Activated CD8-positive, alpha-beta memory T cell treated with anti-CD3 and anti-CD28 coated beads, Interleukin-2, amount 50 U/mL, for 24 hours (primary cell): ENCODE data around the gene OBSCN.
"Not testable (repeated sequence)": the region's sequence is repeated elsewhere in the genome, so short reads cannot be mapped to it uniquely, and the experiment has no call there.

ENCODE experiments used
- DNase-seq: peaks from one replicate; pipeline ENCODE4 v3.0.0-alpha.2; 2020; ENCODE audit errors: extremely low read depth

OBSCN gene

DNA sequence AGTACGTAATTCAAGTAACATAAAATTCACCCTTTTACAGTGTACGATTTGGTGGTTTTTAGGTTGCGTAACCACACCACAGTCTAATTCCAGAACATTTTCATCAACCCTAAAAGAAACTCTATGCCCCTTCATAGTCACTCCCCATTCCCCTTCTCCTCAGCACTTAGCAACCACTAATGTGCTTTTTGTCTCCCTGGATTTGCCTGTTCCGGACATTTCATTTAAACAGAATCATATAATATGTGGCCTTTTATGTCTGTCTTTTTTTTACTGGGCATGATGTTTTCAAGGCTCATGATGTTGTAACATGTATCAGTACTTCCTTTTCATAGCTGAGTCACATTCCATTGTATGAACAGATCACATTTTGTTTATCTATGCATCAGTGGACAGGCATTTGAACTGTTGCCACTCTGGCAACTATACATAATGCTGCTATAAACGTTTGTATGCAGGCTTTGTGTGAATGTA, 20.8 kb downstream of the OBSCN start:
- DNase-seq, result no peak

DNA sequence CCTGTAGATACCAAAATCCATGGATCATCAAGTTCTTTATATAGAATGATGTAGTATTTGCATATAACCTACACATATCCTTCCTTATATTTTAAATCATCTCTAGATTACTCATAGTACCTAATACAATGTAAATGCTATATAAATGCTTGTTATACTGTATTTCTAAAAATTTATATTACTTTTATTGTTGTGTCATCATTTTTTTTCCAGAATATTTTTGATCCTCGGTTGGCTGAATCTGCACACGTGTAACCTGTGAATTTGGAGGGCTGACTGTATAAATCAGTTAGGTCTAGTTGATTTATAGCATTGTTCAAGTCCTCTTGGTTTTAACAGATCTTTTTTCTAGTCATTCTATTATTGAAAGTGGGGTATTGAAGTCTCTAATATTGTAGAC, 23.3 kb downstream of the OBSCN start:
- no peak for DNase-seq

DNA sequence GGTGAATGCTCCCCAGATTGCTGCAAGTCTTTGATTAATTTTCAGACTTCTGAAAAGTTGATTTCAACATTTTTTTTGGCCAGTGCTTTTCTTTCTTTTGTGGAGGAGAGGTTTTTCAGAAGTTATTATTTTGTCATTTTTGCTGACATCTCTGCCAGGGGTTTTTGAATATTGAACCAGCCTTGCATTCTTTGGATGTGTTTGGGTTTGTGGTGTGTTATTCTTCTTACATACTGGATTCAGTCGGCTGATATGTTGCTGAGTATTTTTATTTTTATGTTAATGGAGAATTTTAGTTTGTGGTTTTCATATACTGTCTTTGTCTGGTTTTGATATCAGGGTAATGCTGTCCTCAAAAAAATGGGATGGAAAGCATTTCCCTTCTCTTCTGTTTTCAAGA, 25.3 kb downstream of the OBSCN start:
- no peak for DNase-seq

DNA sequence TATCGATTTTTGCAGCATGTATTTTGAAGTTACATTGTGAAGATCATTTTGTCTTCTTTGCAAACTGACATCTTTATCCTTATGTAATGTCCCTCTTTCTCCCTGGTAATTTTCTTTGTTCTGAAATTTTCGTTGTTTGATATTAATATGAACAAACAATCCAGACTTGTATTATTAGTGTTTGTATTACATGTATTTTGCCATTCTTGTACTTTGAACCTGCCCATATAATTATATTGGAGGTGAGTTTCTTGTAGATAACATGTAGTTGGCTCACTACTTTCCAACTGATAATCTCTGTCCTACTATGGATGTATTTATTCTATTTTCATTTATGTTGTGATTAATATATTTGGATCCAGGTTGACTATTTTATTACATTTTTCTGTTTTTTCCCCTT, 27.1 kb downstream of the OBSCN start:
- no peak for DNase-seq

DNA sequence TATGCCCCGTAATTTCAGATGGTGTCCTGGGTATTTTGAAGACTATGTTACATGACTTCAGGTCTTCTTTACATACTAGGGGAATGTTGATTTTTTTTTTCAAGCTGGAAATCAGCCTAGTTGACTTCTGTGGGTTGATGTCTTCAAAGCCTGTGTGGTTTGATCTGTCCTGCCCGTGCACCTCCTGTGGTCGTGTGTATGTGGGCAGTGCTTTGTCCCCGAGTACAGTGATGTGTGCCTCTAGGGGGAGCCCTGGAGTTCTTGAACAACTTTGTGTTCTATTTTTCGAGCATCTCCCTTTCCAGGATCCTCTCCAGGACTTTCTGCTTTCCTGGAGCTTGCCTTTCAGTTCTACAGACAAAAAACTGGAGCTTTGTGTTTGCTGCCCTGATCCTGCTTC, 28.9 kb downstream of the OBSCN start:
- no peak for DNase-seq

DNA sequence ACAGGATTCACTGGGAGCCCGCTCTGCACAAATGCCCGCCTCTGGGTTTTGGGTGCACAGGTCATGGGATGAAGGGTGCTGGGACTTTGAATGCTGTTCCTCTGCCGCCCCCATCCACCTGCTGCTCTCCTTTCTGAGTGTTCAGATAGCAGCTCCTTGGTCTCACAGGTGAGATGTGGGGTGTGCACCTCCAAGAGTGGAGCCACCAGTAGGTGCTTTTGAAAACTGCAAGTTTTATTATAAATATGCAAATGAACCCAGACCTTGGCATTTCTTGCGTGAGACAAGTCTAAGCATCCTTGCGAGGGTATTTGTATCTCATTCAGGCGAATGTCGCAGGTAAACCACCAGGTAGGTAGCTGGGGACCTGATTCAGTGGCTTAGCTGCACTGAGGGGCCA, 30.2 kb downstream of the OBSCN start:
- DNase-seq, result no peak

DNA sequence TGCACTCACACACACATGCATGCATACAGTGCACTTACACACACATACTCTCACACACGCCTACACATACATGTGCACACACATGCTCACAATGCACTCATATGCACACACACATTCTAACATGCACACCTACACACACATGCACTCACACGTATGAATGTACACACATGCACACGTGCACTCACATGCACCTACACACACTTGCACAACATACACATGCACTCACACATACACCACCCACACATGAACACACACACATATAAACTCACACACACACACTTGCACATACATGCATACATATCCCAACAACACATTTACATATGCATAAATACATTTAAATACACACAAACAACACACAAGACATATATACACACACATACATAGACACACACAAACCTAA, 30.6 kb downstream of the OBSCN start:
- no peak for DNase-seq

DNA sequence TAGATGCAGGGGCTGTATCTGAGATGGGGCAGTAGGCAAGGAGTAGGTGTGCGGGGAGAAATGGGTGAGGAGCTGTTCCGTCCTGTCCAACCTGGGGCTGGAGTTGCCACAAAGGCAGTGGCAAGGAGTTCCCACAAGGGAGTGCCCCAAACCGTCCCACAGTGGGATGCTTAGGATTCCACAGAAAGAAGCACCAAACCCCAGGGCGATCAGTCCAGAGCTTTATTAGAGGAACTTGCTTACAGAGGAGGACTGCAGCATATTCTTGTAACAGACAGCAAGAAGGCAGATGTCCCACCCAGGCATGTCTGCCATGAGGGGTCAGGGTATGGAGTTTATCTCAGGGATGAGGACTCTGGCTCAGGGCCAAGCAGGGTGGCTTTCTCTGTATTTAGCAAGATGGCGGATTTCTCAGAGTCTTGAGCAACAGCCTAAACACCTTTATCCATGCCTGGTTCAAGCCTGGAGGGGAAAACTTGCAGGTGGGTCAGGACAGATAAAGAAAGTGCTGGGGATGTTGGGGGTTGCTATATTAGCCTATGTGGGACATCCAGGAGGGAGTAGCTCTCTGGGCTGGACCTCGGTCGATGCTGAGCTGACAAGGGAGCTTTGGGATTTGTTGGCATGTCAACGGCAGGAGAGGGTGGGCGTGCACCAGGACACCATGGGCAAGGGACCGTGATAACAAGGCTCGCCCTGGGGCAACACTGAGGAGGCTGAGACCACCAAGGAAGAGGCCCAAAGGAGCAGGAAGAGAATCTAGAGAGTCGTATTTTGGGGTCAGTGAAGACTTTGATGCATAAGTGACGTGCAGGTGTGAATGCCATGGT, 32.8 kb downstream of the OBSCN start:
- DNase-seq, result no peak

DNA sequence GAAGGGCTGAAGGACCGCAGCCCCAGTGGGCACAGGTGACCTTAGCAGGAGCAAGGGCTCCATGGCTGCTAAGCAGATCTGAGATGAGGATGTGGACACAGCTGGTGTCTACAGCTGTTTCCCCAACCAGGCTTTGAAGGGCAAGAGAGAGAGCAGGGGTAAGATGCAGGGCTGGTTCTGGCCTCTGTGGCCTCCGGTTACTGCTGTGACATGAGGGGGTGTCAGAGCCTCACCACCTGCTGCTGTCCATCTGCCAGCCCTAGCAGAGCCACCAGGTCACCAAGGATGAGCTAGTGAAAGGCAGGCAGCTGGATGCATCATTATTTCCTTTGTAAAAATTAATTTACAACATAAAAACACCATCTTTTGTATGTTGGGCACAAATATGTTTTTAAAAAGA, 33.4 kb downstream of the OBSCN start:
- DNase-seq, result no peak

DNA sequence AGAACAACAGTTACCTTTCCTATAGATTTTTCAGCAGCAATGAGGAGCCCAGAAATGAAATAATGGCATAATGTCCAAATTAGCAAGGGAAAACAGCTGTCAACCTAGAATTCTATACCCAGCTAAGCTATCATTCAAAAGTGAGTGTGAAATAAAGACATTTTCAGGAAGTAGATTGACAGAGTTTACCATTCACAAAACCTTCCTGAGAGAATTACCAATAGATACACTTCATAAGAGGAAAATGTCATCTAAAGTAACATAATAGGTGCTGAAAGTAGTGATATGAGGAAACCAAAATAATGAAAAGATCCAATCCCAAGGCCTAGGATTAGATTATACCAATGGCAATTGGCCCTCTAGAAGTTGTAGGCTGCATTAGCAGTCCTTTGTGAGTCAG, 34.6 kb downstream of the OBSCN start:
- no peak for DNase-seq

DNA sequence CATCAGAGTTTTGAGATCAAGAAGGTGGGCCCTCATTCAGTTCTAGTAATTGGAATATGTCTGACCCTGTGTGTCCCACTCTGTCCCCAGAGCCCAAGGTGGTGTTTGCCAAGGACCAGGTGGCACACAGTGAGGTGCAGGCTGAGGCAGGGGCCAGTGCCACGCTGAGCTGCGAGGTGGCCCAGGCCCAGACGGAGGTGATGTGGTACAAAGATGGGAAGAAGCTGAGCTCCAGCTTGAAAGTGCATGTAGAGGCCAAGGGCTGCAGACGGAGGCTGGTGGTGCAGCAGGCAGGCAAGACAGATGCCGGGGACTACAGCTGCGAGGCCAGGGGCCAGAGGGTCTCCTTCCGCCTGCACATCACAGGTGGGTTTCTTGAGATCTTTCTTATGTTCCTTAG, 35.2 kb downstream of the OBSCN start:
- no peak for DNase-seq

DNA sequence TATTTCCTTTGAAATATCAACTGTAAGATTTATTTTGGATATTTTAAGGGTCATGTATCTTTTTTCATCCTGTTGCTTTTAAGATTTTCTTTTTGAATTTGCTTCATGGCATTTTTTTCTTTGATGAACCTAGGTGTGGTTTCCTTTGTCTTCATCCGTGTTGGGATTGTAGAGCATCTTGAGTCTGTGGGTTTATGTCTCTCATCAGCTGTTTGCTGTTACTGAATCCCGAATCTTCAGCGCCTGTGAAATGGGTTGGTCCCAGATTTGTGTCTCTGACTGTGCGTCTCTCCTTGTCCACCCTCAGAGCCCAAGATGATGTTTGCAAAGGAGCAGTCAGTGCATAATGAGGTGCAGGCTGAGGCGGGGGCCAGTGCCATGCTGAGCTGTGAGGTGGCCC, 36.1 kb downstream of the OBSCN start:
- DNase-seq, result not testable (repeated sequence)

DNA sequence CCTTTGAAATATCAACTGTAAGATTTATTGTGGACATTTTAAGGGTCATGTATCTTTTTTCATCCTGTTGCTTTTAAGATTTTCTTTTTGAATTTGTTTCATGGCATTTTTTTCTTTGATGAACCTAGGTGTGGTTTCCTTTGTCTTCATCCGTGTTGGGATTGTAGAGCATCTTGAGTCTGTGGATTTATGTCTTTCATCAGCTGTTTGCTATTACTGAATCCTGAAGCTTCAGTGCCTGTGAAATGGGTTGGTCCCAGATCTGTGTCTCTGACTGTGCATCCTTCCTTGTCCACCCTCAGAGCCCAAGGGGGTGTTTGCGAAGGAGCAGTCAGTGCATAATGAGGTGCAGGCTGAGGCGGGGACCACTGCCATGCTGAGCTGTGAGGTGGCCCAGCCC, 37.3 kb downstream of the OBSCN start:
- no peak for DNase-seq

DNA sequence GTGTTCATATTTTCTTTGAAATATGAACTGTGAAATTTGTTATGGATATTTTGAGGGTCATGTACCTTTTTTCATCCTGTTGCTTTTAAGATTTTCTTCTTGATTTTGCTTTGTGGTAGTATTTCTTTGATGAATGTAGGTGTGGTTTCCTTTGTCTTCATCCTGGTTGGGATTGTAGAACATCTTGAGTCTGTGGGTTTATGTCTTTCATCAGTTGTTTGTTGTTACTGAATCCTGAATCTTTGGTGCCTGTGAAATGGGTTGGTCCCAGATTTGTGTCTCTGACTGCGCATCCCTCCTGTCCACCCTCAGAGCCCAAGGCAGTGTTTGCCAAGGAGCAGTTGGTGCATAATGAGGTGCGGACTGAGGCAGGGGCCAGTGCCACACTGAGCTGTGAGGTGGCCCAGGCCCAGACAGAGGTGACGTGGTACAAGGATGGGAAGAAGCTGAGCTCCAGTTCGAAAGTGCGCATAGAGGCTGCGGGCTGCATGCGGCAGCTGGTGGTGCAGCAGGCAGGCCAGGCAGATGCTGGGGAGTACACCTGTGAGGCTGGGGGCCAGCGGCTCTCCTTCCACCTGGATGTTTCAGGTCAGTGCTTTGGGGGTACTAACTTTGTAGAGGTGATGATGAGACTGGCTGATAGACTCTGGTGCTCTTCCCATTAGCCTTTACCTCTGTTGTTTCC, 38.5 kb downstream of the OBSCN start:
- DNase-seq, result no peak

DNA sequence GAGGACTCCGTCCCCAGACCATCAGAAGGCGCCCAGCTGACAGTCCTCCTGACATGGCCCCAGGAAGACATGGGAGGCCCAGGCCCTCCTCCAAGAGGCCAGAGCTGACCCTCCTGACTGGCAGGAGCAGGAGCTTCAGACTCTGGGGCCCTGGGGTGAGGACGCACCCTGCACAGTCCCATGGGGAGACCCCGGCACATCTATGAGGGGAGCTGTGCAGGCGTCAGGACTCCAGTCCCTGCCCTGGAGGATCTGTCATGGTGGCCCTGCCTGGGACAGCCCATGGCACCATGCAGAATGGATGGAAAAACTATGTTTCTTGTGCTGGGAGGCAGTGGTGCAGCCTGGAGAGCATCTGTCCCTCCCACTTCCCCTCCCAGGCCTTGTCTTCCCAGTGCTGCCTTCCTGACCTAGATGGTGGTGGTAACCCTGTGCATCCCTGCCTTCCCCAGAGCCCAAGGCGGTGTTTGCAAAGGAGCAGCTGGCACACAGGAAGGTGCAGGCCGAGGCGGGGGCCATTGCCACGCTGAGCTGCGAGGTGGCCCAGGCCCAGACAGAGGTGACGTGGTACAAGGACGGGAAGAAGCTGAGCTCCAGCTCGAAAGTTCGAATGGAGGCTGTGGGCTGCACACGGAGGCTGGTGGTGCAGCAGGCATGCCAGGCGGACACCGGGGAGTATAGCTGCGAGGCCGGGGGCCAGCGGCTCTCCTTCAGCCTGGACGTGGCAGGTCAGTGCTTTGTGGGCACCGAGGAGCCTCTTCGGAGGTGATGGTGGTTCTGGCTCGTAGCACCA, 41.9 kb downstream of the OBSCN start:
- no peak for DNase-seq

DNA sequence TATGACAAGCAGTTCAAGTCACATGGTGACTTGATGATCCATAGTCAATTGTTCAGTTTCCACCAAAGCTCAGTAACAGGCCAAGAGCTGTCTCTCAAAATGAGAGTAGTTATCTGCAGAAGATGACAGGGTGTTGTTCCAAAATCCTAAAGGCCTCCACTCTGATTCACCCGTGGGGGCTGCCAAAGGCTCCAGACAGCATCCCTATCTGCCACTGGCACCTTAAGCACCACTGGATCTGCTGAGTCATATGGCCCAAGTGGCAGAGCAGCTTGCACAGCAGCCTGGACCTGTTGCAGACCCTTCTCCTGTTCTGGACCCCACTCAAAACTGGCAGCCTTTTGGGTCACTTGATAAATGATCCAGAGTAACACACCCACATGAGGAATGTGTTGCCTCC, 44.6 kb downstream of the OBSCN start:
- not testable (repeated sequence) for DNase-seq

DNA sequence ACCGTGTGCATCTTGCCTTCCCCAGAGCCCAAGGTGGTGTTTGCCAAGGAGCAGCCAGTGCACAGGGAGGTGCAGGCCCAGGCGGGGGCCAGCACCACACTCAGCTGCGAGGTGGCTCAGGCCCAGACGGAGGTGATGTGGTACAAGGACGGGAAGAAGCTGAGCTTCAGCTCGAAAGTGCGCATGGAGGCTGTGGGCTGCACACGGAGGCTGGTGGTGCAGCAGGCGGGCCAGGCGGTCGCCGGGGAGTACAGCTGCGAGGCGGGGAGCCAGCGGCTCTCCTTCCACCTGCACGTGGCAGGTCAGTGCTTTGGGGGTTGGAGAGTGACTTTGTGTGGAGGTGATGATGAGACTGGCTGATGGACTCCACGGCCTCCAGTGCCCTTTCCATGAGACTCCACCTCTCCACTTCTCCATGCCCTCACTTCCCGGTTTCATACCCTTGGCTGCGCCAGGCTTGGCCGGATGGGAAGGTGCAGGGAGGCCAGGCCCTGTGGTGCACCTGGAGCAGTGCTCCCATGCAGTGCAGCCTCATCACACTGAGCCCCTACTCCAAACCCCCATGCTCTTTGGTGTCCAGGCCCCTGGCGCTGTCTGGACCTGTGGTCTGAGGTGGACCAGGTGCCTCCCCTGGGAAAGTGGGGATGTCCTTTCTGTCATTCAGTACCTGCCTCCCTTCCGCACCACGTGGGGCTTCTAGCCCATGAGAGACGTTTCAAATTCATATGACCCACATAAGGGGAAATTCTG, 49.0 kb downstream of the OBSCN start:
- no peak for DNase-seq

DNA sequence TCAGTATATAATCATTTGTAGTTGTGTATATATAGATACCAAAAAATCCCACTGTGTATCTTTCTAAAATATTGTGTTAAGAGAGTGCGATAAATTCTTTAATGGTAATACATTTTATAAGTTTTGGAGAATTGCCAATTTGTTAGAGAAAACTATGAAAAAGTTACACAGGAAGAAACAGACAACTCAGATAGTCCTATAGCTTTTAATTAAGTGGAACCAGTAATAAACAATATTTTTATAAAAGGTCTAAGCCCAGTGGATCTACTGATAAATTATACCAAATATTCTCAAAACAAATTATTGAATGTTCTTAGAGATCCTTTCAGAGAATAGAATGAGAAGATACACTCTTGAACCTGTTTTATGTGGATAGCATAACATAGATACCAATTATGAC, 50.6 kb downstream of the OBSCN start:
- no peak for DNase-seq

DNA sequence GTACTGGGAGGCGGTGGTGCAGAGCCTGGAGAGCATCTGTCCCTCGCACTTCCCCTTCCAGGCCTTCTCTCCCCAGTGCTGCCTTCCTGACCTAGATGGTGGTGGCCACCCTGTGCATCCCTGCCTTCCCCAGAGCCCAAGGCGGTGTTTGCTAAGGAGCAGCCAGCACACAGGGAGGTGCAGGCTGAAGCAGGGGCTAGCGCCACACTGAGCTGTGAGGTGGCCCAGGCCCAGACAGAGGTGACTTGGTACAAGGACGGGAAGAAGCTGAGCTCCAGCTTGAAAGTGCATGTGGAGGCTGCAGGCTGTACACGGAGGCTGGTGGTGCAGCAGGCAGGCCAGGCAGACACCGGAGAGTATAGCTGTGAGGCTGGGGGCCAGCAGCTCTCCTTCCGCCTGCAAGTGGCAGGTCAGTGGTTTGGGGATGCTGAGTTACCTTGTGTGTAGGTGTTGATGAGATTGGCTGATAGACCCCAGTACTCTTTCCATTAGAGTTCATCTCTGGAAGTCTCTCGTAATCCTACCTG, 51.6 kb downstream of the OBSCN start:
- DNase-seq, result no peak

DNA sequence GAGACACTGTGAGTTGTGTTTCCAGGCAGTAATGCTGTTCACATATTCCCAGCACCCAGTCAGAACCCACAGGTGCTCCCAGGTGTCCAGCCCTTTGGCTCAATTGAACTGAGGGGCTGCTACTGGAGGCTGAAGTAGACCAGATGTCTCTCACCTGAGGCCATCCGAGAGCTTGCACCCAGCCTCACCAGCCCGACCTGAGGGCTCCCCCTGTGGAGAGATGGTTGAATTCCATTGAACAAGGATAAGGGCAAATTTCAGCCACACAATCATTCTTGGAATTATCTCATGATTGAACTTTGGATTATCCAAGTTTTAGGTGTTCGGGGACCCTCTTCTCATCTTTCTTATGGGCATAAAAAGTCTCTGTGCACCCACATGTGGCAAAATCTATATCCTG, 52.1 kb downstream of the OBSCN start:
- DNase-seq, result no peak

DNA sequence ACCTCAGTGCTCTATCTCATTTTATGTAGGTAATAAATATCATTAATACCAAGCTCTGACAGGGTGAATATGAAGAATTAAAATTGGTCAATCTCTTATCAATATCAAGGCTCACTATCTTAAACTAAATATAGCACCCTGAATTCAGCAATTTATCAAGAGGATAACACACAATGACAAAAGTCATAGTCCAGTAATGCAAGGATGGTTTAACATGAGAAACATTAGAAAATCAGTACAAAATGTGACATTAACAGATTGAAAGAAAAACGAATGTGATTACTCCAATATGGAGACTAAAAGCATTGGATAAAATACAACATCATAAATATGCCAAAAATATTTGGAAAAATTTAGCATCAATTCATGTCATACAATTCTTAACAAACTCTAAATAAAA, 53.9 kb downstream of the OBSCN start:
- no peak for DNase-seq

DNA sequence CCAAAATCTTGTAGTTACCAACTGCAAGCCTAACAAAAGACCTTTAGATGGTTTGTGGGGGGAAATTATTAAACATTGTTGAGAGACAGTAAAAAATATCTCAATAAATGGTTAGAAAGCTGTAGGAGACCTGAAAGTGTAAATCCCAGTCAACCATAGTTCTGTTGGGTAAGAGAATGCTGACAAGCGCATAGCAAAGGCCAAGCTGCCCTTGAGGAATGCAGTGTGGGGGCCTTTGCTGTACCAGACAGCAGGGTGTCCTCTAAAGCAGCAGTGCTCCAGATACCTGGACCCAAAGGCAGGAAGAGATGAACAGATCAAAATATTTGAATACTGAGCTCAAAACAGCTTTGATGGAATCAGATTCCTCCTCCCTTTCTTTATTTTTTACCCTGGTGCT, 54.6 kb downstream of the OBSCN start:
- DNase-seq, result no peak
